Kidney (tissue), 14 donors: ENCODE data around the gene AACS. TPM values are rescaled to one million over a fixed set of nuclear protein-coding genes. Genes with fewer than 3 reads are reported as not detected.

Experiments
- DNase-seq, 5 donors: peaks; one replicate each; pipeline ENCODE4 v3.0.0-alpha.2; 2013 to 2020
- FAIRE-seq: peaks from 2 replicates; lab custom pipeline; 2012; peaks lifted over from hg19 to GRCh38; lab: Jason Lieb, UNC
- H3K27ac ChIP-seq, 2 donors: one replicate each; pipeline ENCODE4 v1.7.0; 2013; ENCODE audit warnings: low read depth in 2 of 2, low read length in 2 of 2, inconsistent platforms in 1 of 2
- H3K27me3 ChIP-seq: one replicate; pipeline ENCODE4 v1.7.1; 2013; ENCODE audit warnings: low read length, inconsistent platforms; ENCODE audit not compliant: control insufficient read depth, insufficient read depth
- H3K36me3 ChIP-seq, 3 donors: one replicate each; pipeline versions ENCODE4 v1.7.0 to v1.7.1; 2013; ENCODE audit warnings: low read length in 3 of 3, control low read depth in 1 of 3, inconsistent platforms in 1 of 3; ENCODE audit not compliant: insufficient read depth in 3 of 3, control insufficient read depth in 2 of 3
- H3K4me1 ChIP-seq, 3 donors: one replicate each; pipeline versions ENCODE4 v1.7.0 to v1.7.1; 2013; ENCODE audit warnings: low read length in 3 of 3, inconsistent platforms in 1 of 3, low read depth in 1 of 3; ENCODE audit not compliant: control insufficient read depth in 2 of 3, insufficient read depth in 2 of 3
- H3K4me3 ChIP-seq, 3 donors: one replicate each; pipeline versions ENCODE4 v1.7.0 to v1.8.1; 2013; ENCODE audit warnings: low read length in 3 of 3, control low read depth in 1 of 3, inconsistent platforms in 1 of 3
- H3K9ac ChIP-seq, 3 donors: one replicate each; pipeline versions ENCODE4 v1.7.0 to v1.7.1; 2013; ENCODE audit warnings: low read length in 3 of 3, control low read depth in 1 of 3, inconsistent platforms in 1 of 3
- H3K9me3 ChIP-seq, 3 donors: one replicate each; pipeline versions ENCODE4 v1.7.0 to v1.7.1; 2013; ENCODE audit warnings: low read length in 3 of 3, control low read depth in 1 of 3, inconsistent platforms in 1 of 3; ENCODE audit not compliant: control insufficient read depth in 2 of 3, insufficient read depth in 1 of 3
- intact Hi-C: fragments of 100-400 bp; cut with DNase I; formaldehyde crosslinking; loops from one replicate; pipeline ENCODE4 v1.11.1; 2022
- polyA plus RNA-seq: library from polyadenylated mRNA; stranded (reverse); fragments of 350-450 nt; fragmentation: Illumina TruSeq; extraction: RNeasy Lipid Tissue Mini Kit (QIAGEN cat#74804); gene quantifications from one replicate; pipeline ENCODE4 v1.2.3, GENCODE V29; 2014; ENCODE audit warnings: low read depth, low replicate concordance; ENCODE audit not compliant: insufficient read depth
- total RNA-seq: library from RNA; stranded (reverse); fragmentation: NEBNext Ultra II Directional; extraction: Animal tissue kit (Norgen Biotek cat#: 25700); gene quantifications from one replicate; pipeline ENCODE4 v1.2.1, GENCODE V29; 2021
- TF ChIP-seq, protein P1 (sequence below): IDR thresholded peaks from 3 replicates; pipeline ENCODE4 v1.5.1; 2012; ENCODE audit warnings: mild to moderate bottlenecking, moderate library complexity, borderline replicate concordance; ENCODE audit not compliant: insufficient read depth; ENCODE audit errors: extremely low read depth
- donor health status: control.
- donor health status: control.
- donor health status: control.
- donor health status: control.
- donor health status: control.
- donor health status: DM: yes; HTN: yes; CAD: no.
- donor health status: Normal renal cell carcinoma (clear cell type).

Gene AACS
- total and polyA plus RNA-seq, 2 donors from 2014 or later, result 20.9 TPM

DNA sequence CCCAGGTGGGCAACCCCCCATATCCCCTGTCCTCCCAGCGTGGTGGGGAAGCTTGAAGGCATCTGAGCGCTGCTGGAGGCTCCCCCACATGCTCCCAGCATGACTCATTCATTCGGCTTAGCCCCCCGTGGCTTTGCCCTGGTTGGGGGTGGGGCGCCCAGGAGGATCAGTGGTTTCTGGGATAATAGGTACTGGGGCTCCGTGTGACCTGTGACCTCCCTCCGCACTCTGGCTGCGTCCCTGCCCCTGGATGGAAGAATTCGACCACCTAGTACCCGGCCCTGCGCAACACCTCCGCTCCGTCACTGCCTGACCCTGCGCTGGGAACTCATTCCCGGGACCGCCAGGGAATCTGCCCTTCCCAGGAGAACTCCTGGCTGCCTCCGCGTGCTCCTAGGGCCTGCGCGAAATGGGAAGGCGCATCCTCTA, 120.1 kb downstream of the AACS start:
- no peak overlapping the region for H3K27ac ChIP-seq
- H3K27me3 ChIP-seq, result peaks cover 27% of the 10 kb centered on the region
- no peak overlapping the region for H3K9ac ChIP-seq
- H3K4me3 ChIP-seq, result no peak overlapping the region
- TF ChIP-seq, protein P1, sequence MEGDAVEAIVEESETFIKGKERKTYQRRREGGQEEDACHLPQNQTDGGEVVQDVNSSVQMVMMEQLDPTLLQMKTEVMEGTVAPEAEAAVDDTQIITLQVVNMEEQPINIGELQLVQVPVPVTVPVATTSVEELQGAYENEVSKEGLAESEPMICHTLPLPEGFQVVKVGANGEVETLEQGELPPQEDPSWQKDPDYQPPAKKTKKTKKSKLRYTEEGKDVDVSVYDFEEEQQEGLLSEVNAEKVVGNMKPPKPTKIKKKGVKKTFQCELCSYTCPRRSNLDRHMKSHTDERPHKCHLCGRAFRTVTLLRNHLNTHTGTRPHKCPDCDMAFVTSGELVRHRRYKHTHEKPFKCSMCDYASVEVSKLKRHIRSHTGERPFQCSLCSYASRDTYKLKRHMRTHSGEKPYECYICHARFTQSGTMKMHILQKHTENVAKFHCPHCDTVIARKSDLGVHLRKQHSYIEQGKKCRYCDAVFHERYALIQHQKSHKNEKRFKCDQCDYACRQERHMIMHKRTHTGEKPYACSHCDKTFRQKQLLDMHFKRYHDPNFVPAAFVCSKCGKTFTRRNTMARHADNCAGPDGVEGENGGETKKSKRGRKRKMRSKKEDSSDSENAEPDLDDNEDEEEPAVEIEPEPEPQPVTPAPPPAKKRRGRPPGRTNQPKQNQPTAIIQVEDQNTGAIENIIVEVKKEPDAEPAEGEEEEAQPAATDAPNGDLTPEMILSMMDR, result no peak
- H3K9me3 ChIP-seq, result no peaks in the 10 kb centered on the region
- intact Hi-C loops, result no loop called here
- peaks cover 0 to 15% (median 0%) of the 10 kb centered on the region in 3 donors for H3K4me1 ChIP-seq
- DNase-seq (peak in 4 of 5 donors; percentile 22 to 76 (median 38)), FAIRE-seq (no peak)
- H3K36me3 ChIP-seq, result no peaks in the 10 kb centered on the region

DNA sequence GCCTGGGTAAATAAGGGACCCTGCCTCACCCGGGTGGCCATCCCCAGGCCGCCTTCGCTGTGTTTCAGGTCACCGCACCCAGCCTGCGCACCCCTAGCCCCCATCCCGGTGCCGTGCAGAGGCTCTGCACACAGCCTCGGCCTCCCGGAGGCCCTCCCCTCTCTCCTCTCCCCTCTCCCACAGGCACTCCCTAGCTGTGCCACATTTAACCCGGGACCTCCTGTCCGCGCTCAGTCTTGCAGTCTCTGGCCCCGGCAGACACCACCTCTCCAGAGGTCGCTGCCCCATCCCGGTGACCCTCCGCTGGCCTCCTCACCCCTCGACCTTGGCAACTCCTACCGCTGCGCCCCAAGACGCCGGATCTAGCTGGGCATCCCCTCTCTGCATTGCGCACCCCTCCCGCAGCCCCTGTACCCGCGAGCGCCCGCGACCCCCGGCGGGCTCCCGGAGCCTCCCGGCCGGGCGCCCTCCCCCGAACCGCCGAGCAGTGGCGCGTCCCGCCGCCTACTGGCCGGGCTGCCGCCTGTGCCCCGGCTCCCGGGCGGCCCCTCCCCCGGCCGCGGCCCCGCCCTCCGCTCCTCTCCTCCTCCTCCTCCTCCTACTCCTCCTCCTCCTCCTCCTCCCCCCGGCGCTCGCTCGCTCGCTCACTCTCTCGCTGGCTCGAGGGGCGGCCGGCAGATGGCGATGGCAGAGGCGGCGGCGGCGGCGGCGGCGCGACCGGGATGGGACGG, 120.7 kb downstream of the AACS start, which contains the start of gene TMEM132B:
TSS of gene TMEM132B (plus strand) at position 647 of the 731 bp plus-strand sequence.
- peak; percentile 88 to 94 (median 91) for DNase-seq
- FAIRE-seq, result no peak
- Histone ChIP-seq H3K36me3 (no peaks in the 10 kb centered on the region), H3K27ac (no peak within 1 kb of the TSS), H3K27me3 (peaks cover 28% of the 10 kb centered on the region), H3K9me3 (no peaks in the 10 kb centered on the region), H3K4me3 (no peak within 1 kb of the TSS), H3K4me1 (peaks cover 0 to 15% (median 0%) of the 10 kb centered on the region in 3 donors), H3K9ac (no peak within 1 kb of the TSS)
- TF ChIP-seq, protein P1, result peak; percentile 42
- intact Hi-C loops, result no loop called here

DNA sequence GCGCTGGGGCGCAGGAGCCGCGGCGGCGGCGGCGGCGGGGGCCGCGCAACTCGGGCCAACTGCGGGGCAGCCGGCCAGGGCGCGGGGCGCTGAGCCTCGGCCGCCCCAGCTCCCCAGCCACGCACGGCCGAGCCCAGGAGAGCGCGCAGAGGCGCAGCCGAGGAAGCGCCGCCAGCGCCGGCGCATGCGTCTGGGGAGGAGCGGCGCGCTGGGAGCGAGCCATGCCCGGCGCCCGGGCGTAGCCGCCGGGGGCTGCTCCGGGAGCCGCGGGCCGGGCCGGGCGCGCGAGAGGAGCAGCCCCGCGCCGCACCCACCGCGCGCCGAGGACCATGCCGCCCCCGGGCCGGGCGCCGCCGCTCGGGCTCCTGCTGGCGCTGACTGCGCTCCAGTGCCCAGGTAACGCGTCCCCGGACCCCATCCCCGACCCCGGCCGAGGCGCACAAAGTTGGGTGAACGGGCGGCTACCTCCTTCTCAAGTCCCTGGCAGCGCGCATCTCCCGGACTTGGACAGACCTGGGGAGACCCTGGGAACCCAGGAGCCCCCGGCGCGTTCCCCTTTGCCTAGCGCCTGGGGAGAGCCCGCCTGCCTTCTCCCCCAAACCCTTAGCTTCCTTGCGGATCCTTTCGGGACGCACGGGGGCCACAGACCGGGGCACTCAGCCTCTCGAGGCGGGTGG, 121.4 kb downstream of the AACS start:
- peak in 2 of 5 donors; percentile 26 to 38 for DNase-seq
- no peak for FAIRE-seq
- Histone ChIP-seq H3K9ac (no peak overlapping the region), H3K4me3 (no peak overlapping the region), H3K9me3 (no peaks in the 10 kb centered on the region), H3K27ac (no peak overlapping the region), H3K36me3 (no peaks in the 10 kb centered on the region), H3K27me3 (peaks cover 31% of the 10 kb centered on the region), H3K4me1 (peaks cover 0 to 15% (median 0%) of the 10 kb centered on the region in 3 donors)
- intact Hi-C loops, result no loop called here
- TF ChIP-seq, protein P1, result no peak
